ENCODE results near the gene ADISSP. TPM values are rescaled to one million over a fixed set of nuclear protein-coding genes. Genes with fewer than 3 reads are reported as not detected.

ADISSP gene
- total RNA-seq, 1 experiment from 2014 or later: 99.4 TPM

- Histone ChIP-seq H3K27me3 (ENCODE audit: insufficient read depth, low read length) (no peaks in the 10 kb centered on the region), H2AFZ (ENCODE audit: low read depth, low read length, poor library complexity, severe bottlenecking) (no peak overlapping the region), H3K4me3 (replicated peaks in 1 of 2; ENCODE audit: low read depth in 1 of 2, low read length in 2 of 2) (no peak overlapping the region), H3K79me2 (ENCODE audit: insufficient read depth, low read length) (peaks cover 7% of the 10 kb centered on the region), H3K4me2 (ENCODE audit: low read length) (peak overlapping the region; percentile 65), H3K36me3 (ENCODE audit: control insufficient read depth in 1 of 2, insufficient read depth in 2 of 2, low read length in 2 of 2) (peaks cover 2 to 21% of the 10 kb centered on the region in 2 experiments; a peak in 2 of 4 replicates), H3K9ac (ENCODE audit: low read length) (peak overlapping the region; percentile 71), H3K27ac (ENCODE audit: low read depth, low read length) (peak overlapping the region; percentile 100), H3K9me3 (ENCODE audit: control insufficient read depth in 1 of 2, insufficient read depth in 1 of 2, low read depth in 1 of 2, low read length in 2 of 2) (no peaks in the 10 kb centered on the region), H3K4me1 (ENCODE audit: control insufficient read depth in 1 of 2, insufficient read depth in 2 of 2, low read length in 2 of 2) (peaks cover 70 to 91% of the 10 kb centered on the region in 2 experiments), H4K20me1 (ENCODE audit: insufficient read depth) (no peaks in the 10 kb centered on the region), H3K9me2 (ENCODE audit: insufficient read depth) (no peaks in the 10 kb centered on the region)
- POLR2A ChIA-PET: no interaction called here
- CTCF ChIA-PET: no interaction called here
- intact Hi-C loops (cut with micrococcal nuclease): no loop called here
- no peak for TF ChIP-seq EZH2phosphoT487 (IDR thresholded peaks at IDR 0.05; ENCODE audit: borderline replicate concordance)
- TF ChIP-seq POLR2AphosphoS5 (IDR thresholded peaks at IDR 0.05; ENCODE audit: low read depth, low read length): no peak
- no peak for TF ChIP-seq SIN3A (IDR thresholded peaks at IDR 0.05; ENCODE audit: low read depth)
- no peak for TF ChIP-seq SRF (IDR thresholded peaks at IDR 0.05; ENCODE audit: low read depth)
- no peak for TF ChIP-seq EGR1 (IDR thresholded peaks at IDR 0.05; ENCODE audit: low read depth)
- TF ChIP-seq REST (IDR thresholded peaks at IDR 0.05; ENCODE audit: low read depth): no peak
- no peak for TF ChIP-seq YY1 (IDR thresholded peaks at IDR 0.05; ENCODE audit: extremely low read depth, insufficient replicate concordance, low read depth, low read length)
- TF ChIP-seq SP1 (IDR thresholded peaks at IDR 0.05; ENCODE audit: low read depth): no peak
- TF ChIP-seq CTCF (IDR thresholded peaks at IDR 0.05 in 2 of 3, conservative IDR thresholded peaks at IDR 0.05 in 1 of 3; ENCODE audit: borderline replicate concordance in 1 of 3, insufficient read depth in 1 of 3, low read depth in 2 of 3, low read length in 2 of 3): no peak
- no peak for TF ChIP-seq ZBTB33 (IDR thresholded peaks at IDR 0.05; ENCODE audit: extremely low read depth, insufficient replicate concordance, low read length)
- no peak for TF ChIP-seq ZNF274 (IDR thresholded peaks at IDR 0.05; ENCODE audit: low read depth, low read length)
- no peak for TF ChIP-seq POLR2A (IDR thresholded peaks at IDR 0.05; ENCODE audit: borderline replicate concordance, extremely low read depth, insufficient read depth, insufficient read length)
- no peak for TF ChIP-seq ATF3 (IDR thresholded peaks at IDR 0.05)
- TF ChIP-seq EZH2 (IDR thresholded peaks at IDR 0.05): no peak
- TF ChIP-seq FOSL1 (IDR thresholded peaks at IDR 0.05; ENCODE audit: low read depth): no peak
- no peak for TF ChIP-seq JUND (IDR thresholded peaks at IDR 0.05)
- TF ChIP-seq ELF1 (IDR thresholded peaks at IDR 0.05; ENCODE audit: borderline replicate concordance, low read depth): no peak
- TF ChIP-seq RAD21 (IDR thresholded peaks at IDR 0.05; ENCODE audit: low read depth): no peak
- no peak for TF ChIP-seq ZFX (IDR thresholded peaks at IDR 0.05)
- RAD21 ChIA-PET (ENCODE audit: low non-redundant PET in 1 of 2, low total read pairs in 2 of 2, uncharacterized antibody in 2 of 2, unreplicated experiment in 2 of 2): interaction anchor here in 1 of 2 experiments (0.7 kb wide), 1 partner anchor 11 kb away, joined by 5 read pairs; no protein-coding TSS in a partner anchor
- ATAC-seq (no peak), DNase-seq (ENCODE audit: low read depth, low spot score) (no peak)
- BruUV-seq (replicated peaks): TSS peak; percentile 63
Measured at GRCh38 chr20:3808544-3808943, 41.0 kb upstream of the ADISSP start.

Data from HCT116 (cell line).